HEK293 (cell line): Measurements from ENCODE around the gene STIM1.

Source experiments
- CTCF ChIA-PET: fragments of 350-600 bp; formaldehyde crosslinking; extraction: SDS; loops from one replicate; lab custom pipeline; 2021; ENCODE audit warnings: antibody characterized with exemption; lab: Yijun Ruan, JAX
- POLR2A ChIA-PET: fragments of 300-600 bp; formaldehyde crosslinking; extraction: SDS; loops from one replicate; lab custom pipeline; 2020; ENCODE audit warnings: antibody characterized with exemption, inconsistent platforms; lab: Yijun Ruan, JAX
- H3K27ac ChIP-seq: fragments of 200-500 bp; sonication (Bioruptor generic); 2 replicates; pipeline ENCODE4 v1.5.1; 2014; ENCODE audit warnings: low read depth, low read length, control low read depth, inconsistent platforms; ENCODE audit errors: extremely low read depth
- H3K36me3 ChIP-seq, 2 experiments: fragments of 200-500 bp in 1 of 2; sonication (Bioruptor generic) in 1 of 2; 1 replicate in 1 of 2; 2 replicates in 1 of 2; pipeline ENCODE4 v1.5.1; 2014 to 2017; ENCODE audit warnings: inconsistent platforms in 2 of 2, low read length in 2 of 2; ENCODE audit not compliant: control insufficient read depth in 2 of 2, insufficient read depth in 1 of 2
- H3K4me1 ChIP-seq: fragments of 200-500 bp; sonication (Bioruptor generic); 2 replicates; pipeline ENCODE4 v1.5.1; 2014; ENCODE audit warnings: mild to moderate bottlenecking, low read length, inconsistent platforms; ENCODE audit not compliant: control insufficient read depth, insufficient read depth
- H3K4me3 ChIP-seq: 2 replicates; pipeline ENCODE4 v1.5.1; 2011; ENCODE audit warnings: low read depth, mild to moderate bottlenecking, control low read depth, low read length, moderate library complexity
- H3K9me3 ChIP-seq: fragments of 200-500 bp; sonication (Bioruptor generic); 2 replicates; pipeline ENCODE4 v1.5.1; 2014; ENCODE audit warnings: low read depth, low read length, inconsistent platforms; ENCODE audit not compliant: control insufficient read depth, insufficient read depth
- ATF2 ChIP-seq: fragments of 450-650 bp; formaldehyde crosslinking; IDR thresholded peaks from 2 replicates; pipeline ENCODE4 v1.5.1; 2016; ENCODE audit warnings: missing biosample characterization, missing genetic modification characterization, low read depth
- BCL11B ChIP-seq: fragments of 450-650 bp; formaldehyde crosslinking; IDR thresholded peaks from 2 replicates; pipeline ENCODE4 v1.5.1; 2016; ENCODE audit warnings: low read depth, missing biosample characterization, missing genetic modification characterization
- FEZF1 ChIP-seq: fragments of 450-650 bp; formaldehyde crosslinking; IDR thresholded peaks from 2 replicates; pipeline ENCODE4 v1.5.1; 2016; ENCODE audit warnings: missing biosample characterization, missing genetic modification characterization
- KLF8 ChIP-seq: fragments of 450-650 bp; formaldehyde crosslinking; IDR thresholded peaks from 2 replicates; pipeline ENCODE4 v1.5.1; 2016; ENCODE audit warnings: missing biosample characterization, missing genetic modification characterization
- KLF9 ChIP-seq: fragments of 450-650 bp; formaldehyde crosslinking; IDR thresholded peaks from 2 replicates; pipeline ENCODE4 v1.5.1; 2016; ENCODE audit warnings: missing biosample characterization, missing genetic modification characterization, low read depth
- MEIS1 ChIP-seq: sonication (generic); formaldehyde crosslinking; IDR thresholded peaks from 2 replicates; pipeline ENCODE4 v1.8.1; 2022; ENCODE audit warnings: missing genetic modification reagents, mild to moderate bottlenecking, borderline replicate concordance
- MYNN ChIP-seq: fragments of 450-650 bp; formaldehyde crosslinking; IDR thresholded peaks from 2 replicates; pipeline ENCODE4 v1.5.1; 2016; ENCODE audit warnings: missing biosample characterization, missing genetic modification characterization, borderline replicate concordance
- MZF1 ChIP-seq: fragments of 450-650 bp; formaldehyde crosslinking; IDR thresholded peaks from 2 replicates; pipeline ENCODE4 v1.5.1; 2017; ENCODE audit warnings: missing biosample characterization, missing genetic modification characterization, borderline replicate concordance
- OVOL3 ChIP-seq: fragments of 450-650 bp; formaldehyde crosslinking; IDR thresholded peaks from 2 replicates; pipeline ENCODE4 v1.5.1; 2016; ENCODE audit warnings: missing biosample characterization, missing genetic modification characterization
- PATZ1 ChIP-seq: fragments of 450-650 bp; formaldehyde crosslinking; IDR thresholded peaks from 2 replicates; pipeline ENCODE4 v1.5.1; 2016; ENCODE audit warnings: missing biosample characterization, missing genetic modification characterization
- PRDM4 ChIP-seq: fragments of 450-650 bp; formaldehyde crosslinking; IDR thresholded peaks from 2 replicates; pipeline ENCODE4 v1.5.1; 2017; ENCODE audit warnings: missing biosample characterization, missing genetic modification characterization
- ZBTB21 ChIP-seq: fragments of 450-650 bp; formaldehyde crosslinking; IDR thresholded peaks from 2 replicates; pipeline ENCODE4 v1.5.1; 2017; ENCODE audit warnings: missing biosample characterization, missing genetic modification characterization
- ZNF10 ChIP-seq: fragments of 450-650 bp; formaldehyde crosslinking; IDR thresholded peaks from 2 replicates; pipeline ENCODE4 v1.5.1; 2017; ENCODE audit warnings: missing biosample characterization, missing genetic modification characterization
- ZNF114 ChIP-seq: fragments of 450-650 bp; formaldehyde crosslinking; IDR thresholded peaks from 2 replicates; pipeline ENCODE4 v1.5.0; 2017; ENCODE audit warnings: missing biosample characterization, missing genetic modification characterization
- ZNF202 ChIP-seq: fragments of 450-650 bp; formaldehyde crosslinking; IDR thresholded peaks from 2 replicates; pipeline ENCODE4 v1.5.1; 2016; ENCODE audit warnings: missing biosample characterization, missing genetic modification characterization, borderline replicate concordance
- ZNF211 ChIP-seq: fragments of 450-650 bp; formaldehyde crosslinking; IDR thresholded peaks from 2 replicates; pipeline ENCODE4 v1.5.1; 2016; ENCODE audit warnings: low read depth, missing biosample characterization, missing genetic modification characterization
- ZNF23 ChIP-seq: fragments of 450-650 bp; formaldehyde crosslinking; IDR thresholded peaks from 2 replicates; pipeline ENCODE4 v1.5.1; 2016; ENCODE audit warnings: missing biosample characterization, missing genetic modification characterization, borderline replicate concordance
- ZNF341 ChIP-seq: fragments of 450-650 bp; formaldehyde crosslinking; IDR thresholded peaks from 2 replicates; pipeline ENCODE4; 2016; ENCODE audit warnings: low read depth, missing biosample characterization, missing genetic modification characterization
- ZNF394 ChIP-seq: fragments of 450-650 bp; formaldehyde crosslinking; IDR thresholded peaks from 2 replicates; pipeline ENCODE4 v1.5.1; 2016; ENCODE audit warnings: missing biosample characterization, missing genetic modification characterization, mild to moderate bottlenecking, moderate library complexity, borderline replicate concordance
- ZNF629 ChIP-seq: fragments of 450-650 bp; formaldehyde crosslinking; IDR thresholded peaks from 2 replicates; pipeline ENCODE4 v1.5.1; 2017; ENCODE audit warnings: missing biosample characterization, missing genetic modification characterization
- ZSCAN16 ChIP-seq: fragments of 450-650 bp; formaldehyde crosslinking; IDR thresholded peaks from 2 replicates; pipeline ENCODE4 v1.5.1; 2016; ENCODE audit warnings: missing biosample characterization, missing genetic modification characterization
- ZSCAN5A ChIP-seq: fragments of 450-650 bp; formaldehyde crosslinking; IDR thresholded peaks from 2 replicates; pipeline ENCODE4 v1.5.1; 2016; ENCODE audit warnings: missing biosample characterization, missing genetic modification characterization
- TF ChIP-seq, protein P1 (sequence below): fragments of 450-650 bp; formaldehyde crosslinking; IDR thresholded peaks from 2 replicates; pipeline ENCODE4 v1.5.1; 2016; ENCODE audit warnings: missing biosample characterization, missing genetic modification characterization
- TF ChIP-seq, protein P2 (sequence below): fragments of 450-650 bp; formaldehyde crosslinking; IDR thresholded peaks from 2 replicates; pipeline ENCODE4 v1.5.1; 2016; ENCODE audit warnings: missing biosample characterization, missing genetic modification characterization, borderline replicate concordance

STIM1 gene

DNA sequence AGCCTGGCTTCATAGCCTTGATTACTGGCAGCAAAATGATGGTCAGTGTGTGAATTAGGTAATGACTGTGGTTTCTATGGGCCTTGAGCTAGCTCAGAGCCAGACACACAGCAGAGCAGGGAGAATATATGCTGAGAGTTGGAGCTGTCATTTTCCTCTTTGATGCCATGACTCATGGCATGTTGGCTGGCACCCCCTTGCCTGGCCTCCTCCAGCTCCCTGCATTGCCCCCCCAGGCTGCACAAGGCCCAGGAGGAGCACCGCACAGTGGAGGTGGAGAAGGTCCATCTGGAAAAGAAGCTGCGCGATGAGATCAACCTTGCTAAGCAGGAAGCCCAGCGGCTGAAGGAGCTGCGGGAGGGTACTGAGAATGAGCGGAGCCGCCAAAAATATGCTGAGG, 218.8 kb downstream of the STIM1 start (continued):
- TF ChIP-seq PRDM4 (tag by site-specific recombination) (no peak), MEIS1 (CRISPR knock-in tag) (no peak), ZNF10 (tag by site-specific recombination) (no peak), PATZ1 (tag by site-specific recombination) (no peak), ATF2 (tag by site-specific recombination) (no peak), ZSCAN5A (tag by site-specific recombination) (no peak), BCL11B (tag by site-specific recombination) (no peak), ZNF394 (no peak), MYNN (no peak), KLF8 (tag by site-specific recombination) (no peak), FEZF1 (tag by site-specific recombination) (no peak), KLF9 (tag by site-specific recombination) (no peak)

- peaks cover 4% of the 10 kb centered on the region; the same call in 1 of the 2 replicates for H3K4me1 ChIP-seq
- ChIA-PET POLR2A (no interaction called here), CTCF (interaction anchor here (0.7 to 15.3 kb wide), 3 partner anchors 230 to 332 kb away, joined by 3 to 589 read pairs (median 5); partner anchors contain the start of genes RHOG and STIM1)
- H3K4me3 ChIP-seq: no peak overlapping the region
- H3K36me3 ChIP-seq: peaks cover 0 to 22% of the 10 kb centered on the region in 2 experiments; a peak in 1 of 3 replicates
- TF ChIP-seq MYNN: no peak
- no peak for TF ChIP-seq ZSCAN16 (tag by site-specific recombination)
- no peak for TF ChIP-seq ZNF202 (tag by site-specific recombination)
- no peak for TF ChIP-seq ZNF114 (tag by site-specific recombination)
- TF ChIP-seq ZNF23 (tag by site-specific recombination): no peak
- TF ChIP-seq ZNF629 (tag by site-specific recombination): no peak
- no peak for TF ChIP-seq OVOL3 (tag by site-specific recombination)
- no peak for TF ChIP-seq ZNF341 (tag by site-specific recombination)
- TF ChIP-seq, protein P1, sequence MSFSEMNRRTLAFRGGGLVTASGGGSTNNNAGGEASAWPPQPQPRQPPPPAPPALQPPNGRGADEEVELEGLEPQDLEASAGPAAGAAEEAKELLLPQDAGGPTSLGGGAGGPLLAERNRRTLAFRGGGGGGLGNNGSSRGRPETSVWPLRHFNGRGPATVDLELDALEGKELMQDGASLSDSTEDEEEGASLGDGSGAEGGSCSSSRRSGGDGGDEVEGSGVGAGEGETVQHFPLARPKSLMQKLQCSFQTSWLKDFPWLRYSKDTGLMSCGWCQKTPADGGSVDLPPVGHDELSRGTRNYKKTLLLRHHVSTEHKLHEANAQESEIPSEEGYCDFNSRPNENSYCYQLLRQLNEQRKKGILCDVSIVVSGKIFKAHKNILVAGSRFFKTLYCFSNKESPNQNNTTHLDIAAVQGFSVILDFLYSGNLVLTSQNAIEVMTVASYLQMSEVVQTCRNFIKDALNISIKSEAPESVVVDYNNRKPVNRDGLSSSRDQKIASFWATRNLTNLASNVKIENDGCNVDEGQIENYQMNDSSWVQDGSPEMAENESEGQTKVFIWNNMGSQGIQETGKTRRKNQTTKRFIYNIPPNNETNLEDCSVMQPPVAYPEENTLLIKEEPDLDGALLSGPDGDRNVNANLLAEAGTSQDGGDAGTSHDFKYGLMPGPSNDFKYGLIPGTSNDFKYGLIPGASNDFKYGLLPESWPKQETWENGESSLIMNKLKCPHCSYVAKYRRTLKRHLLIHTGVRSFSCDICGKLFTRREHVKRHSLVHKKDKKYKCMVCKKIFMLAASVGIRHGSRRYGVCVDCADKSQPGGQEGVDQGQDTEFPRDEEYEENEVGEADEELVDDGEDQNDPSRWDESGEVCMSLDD (tag by site-specific recombination): no peak
- TF ChIP-seq, protein P2, sequence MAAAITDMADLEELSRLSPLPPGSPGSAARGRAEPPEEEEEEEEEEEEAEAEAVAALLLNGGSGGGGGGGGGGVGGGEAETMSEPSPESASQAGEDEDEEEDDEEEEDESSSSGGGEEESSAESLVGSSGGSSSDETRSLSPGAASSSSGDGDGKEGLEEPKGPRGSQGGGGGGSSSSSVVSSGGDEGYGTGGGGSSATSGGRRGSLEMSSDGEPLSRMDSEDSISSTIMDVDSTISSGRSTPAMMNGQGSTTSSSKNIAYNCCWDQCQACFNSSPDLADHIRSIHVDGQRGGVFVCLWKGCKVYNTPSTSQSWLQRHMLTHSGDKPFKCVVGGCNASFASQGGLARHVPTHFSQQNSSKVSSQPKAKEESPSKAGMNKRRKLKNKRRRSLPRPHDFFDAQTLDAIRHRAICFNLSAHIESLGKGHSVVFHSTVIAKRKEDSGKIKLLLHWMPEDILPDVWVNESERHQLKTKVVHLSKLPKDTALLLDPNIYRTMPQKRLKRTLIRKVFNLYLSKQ (tag by site-specific recombination): no peak
- no peak for TF ChIP-seq ZNF211 (tag by site-specific recombination)
- TF ChIP-seq ZBTB21 (tag by site-specific recombination): no peak
- no peak for TF ChIP-seq MZF1 (tag by site-specific recombination)
- H3K27ac ChIP-seq: no peak overlapping the region
- H3K9me3 ChIP-seq: no peaks in the 10 kb centered on the region
These were observed 221.3 kb downstream of the STIM1 start for GRCh38 chr11:4076774-4077173.
